HG02678 (cell line): ENCODE results near the gene NRG2.
A peak's percentile ranks its signal among the peaks of the same experiment; 100 is the strongest.

Source experiments
- ATAC-seq: cut with Tn5 transposase; IDR thresholded peaks from one replicate; pipeline ENCODE4 v1.9.1; 2021; ENCODE audit warnings: mild to moderate bottlenecking, moderate library complexity; ENCODE audit not compliant: unreplicated experiment

Gene NRG2

GRCh38 chr5:140041492-140042392 is 1.4 kb downstream of the NRG2 start:
- ATAC-seq = no peak

GRCh38 chr5:140041099-140041491 is 2.0 kb downstream of the NRG2 start:
- ATAC-seq = no peak

GRCh38 chr5:140040358-140040757 is 2.7 kb downstream of the NRG2 start:
- no peak for ATAC-seq

GRCh38 chr5:140039561-140039960 is 3.5 kb downstream of the NRG2 start:
- peak; percentile 32 for ATAC-seq

GRCh38 chr5:140038373-140038957 is 4.6 kb downstream of the NRG2 start:
- no peak for ATAC-seq

- no peak for ATAC-seq
Observed at GRCh38 chr5:140037012-140037411, 6.1 kb downstream of the NRG2 start.

GRCh38 chr5:140035881-140036280 is 7.2 kb downstream of the NRG2 start:
- ATAC-seq = no peak

- ATAC-seq = no peak
Observed at GRCh38 chr5:140033037-140033760, 9.9 kb downstream of the NRG2 start.

GRCh38 chr5:140032296-140032695 is 10.8 kb downstream of the NRG2 start:
- no peak for ATAC-seq

- ATAC-seq = no peak
Observed at GRCh38 chr5:140027807-140028206, 15.3 kb downstream of the NRG2 start.

- no peak for ATAC-seq
Observed at GRCh38 chr5:140025736-140026135, 17.4 kb downstream of the NRG2 start.

GRCh38 chr5:140024928-140025327 is 18.2 kb downstream of the NRG2 start:
- ATAC-seq = no peak

- no peak for ATAC-seq
Observed at GRCh38 chr5:140023611-140024191, 19.4 kb downstream of the NRG2 start.

GRCh38 chr5:140020601-140021177 is 22.4 kb downstream of the NRG2 start:
- ATAC-seq = no peak

GRCh38 chr5:140018920-140019644 is 24.0 kb downstream of the NRG2 start:
- ATAC-seq = no peak

GRCh38 chr5:140018517-140018916 is 24.6 kb downstream of the NRG2 start:
- no peak for ATAC-seq

- no peak for ATAC-seq
Observed at GRCh38 chr5:140018096-140018481, 25.0 kb downstream of the NRG2 start.

- no peak for ATAC-seq
Observed at GRCh38 chr5:140017397-140018095, 25.6 kb downstream of the NRG2 start.

- ATAC-seq = no peak
Observed at GRCh38 chr5:140015706-140016105, 27.4 kb downstream of the NRG2 start.

- no peak for ATAC-seq
Observed at GRCh38 chr5:140014751-140015150, 28.3 kb downstream of the NRG2 start.
